ENCODE data around the gene NXPE3. TPM values are rescaled to one million over a fixed set of nuclear protein-coding genes. Genes with fewer than 3 reads are reported as not detected.
A peak's percentile ranks its signal among the peaks of the same experiment; 100 is the strongest.

Gene NXPE3
- total and polyA plus RNA-seq, 12 donors: 7.6 to 50.3 (median 33.8) TPM

GRCh38 chr3:101846709-101847108 is 67.7 kb downstream of the NXPE3 start:
- H3K36me3 ChIP-seq: peaks cover 0 to 2% (median 0%) of the 10 kb centered on the region in 9 donors
- WGBS, 2 donors: 99 to 100% methylated on average over 2 of the region's 2 CpGs
- no peak overlapping the region for H3K4me3 ChIP-seq
- ATAC-seq (no peak), DNase-seq (no peak)
- peak overlapping the region in 1 of 10 donors; percentile 99 for H3K27ac ChIP-seq
- H3K9me3 ChIP-seq: peaks cover 0 to 5% (median 0%) of the 10 kb centered on the region in 11 donors
- peaks cover 0 to 24% (median 6%) of the 10 kb centered on the region in 9 donors for H3K4me1 ChIP-seq
- H3K27me3 ChIP-seq: no peaks in the 10 kb centered on the region
- intact Hi-C loops (cut with DNase I): loop anchor here in 2 of 10 donors (5.0 kb wide), 1 partner anchor 34 kb away; no protein-coding TSS in a partner anchor
- no peak for TF ChIP-seq CTCF (IDR thresholded peaks at IDR 0.05)

DNA sequence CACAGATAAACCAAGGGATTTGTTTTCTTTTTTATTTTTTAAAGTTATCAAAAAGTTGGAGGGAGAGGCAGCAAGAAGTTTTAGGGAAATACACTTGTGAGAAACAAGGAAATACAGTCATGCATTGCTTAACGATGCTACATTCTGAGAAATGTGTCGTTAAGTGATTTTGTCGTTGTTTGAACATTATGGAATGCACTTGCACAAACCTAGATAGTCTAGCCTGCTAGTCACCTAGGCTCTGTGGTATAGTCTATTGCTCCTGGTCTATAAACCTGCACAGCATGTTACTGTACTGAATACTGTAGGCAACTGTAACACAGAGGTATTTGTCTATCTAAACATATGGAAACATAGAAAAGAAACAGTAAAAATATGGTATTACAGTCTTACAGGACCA is 68.3 kb downstream of the NXPE3 start:
- WGBS, 2 donors: 85 to 91% methylated on average over 3 of the region's 3 CpGs
- H3K4me3 ChIP-seq: no peak overlapping the region
- H3K9me3 ChIP-seq: peaks cover 0 to 2% (median 0%) of the 10 kb centered on the region in 11 donors
- no peaks in the 10 kb centered on the region for H3K27me3 ChIP-seq
- intact Hi-C loops (cut with DNase I): loop anchor here in 2 of 10 donors (5.0 kb wide), 1 partner anchor 35 kb away; no protein-coding TSS in a partner anchor
- TF ChIP-seq CTCF (IDR thresholded peaks at IDR 0.05): no peak
- peak overlapping the region in 1 of 10 donors; percentile 99 for H3K27ac ChIP-seq
- ATAC-seq (no peak), DNase-seq (no peak)
- H3K4me1 ChIP-seq: peaks cover 0 to 31% (median 11%) of the 10 kb centered on the region in 9 donors
- peaks cover 0 to 8% (median 5%) of the 10 kb centered on the region in 9 donors for H3K36me3 ChIP-seq

GRCh38 chr3:101848326-101848725 is 69.3 kb downstream of the NXPE3 start:
- no peak for DNase-seq
- WGBS, 2 donors: 46 to 58% methylated on average over 3 of the region's 3 CpGs
- no peaks in the 10 kb centered on the region for H3K27me3 ChIP-seq
- H3K9me3 ChIP-seq: no peaks in the 10 kb centered on the region
- ATAC-seq: no peak
- peak overlapping the region in 8 of 10 donors; percentile 58 to 94 (median 88) for H3K4me3 ChIP-seq
- peaks cover 0 to 18% (median 15%) of the 10 kb centered on the region in 9 donors for H3K36me3 ChIP-seq
- H3K4me1 ChIP-seq: peaks cover 0 to 41% (median 11%) of the 10 kb centered on the region in 9 donors
- TF ChIP-seq CTCF (IDR thresholded peaks at IDR 0.05): no peak
- H3K27ac ChIP-seq: peak overlapping the region; percentile 97 to 100 (median 99)
- intact Hi-C loops (cut with DNase I): loop anchor here in 3 of 10 donors (2.0 to 5.0 kb wide), 2 partner anchors 22 to 36 kb away; no protein-coding TSS in a partner anchor

GRCh38 chr3:101848754-101849713 is 70.0 kb downstream of the NXPE3 start, which contains the start of gene NFKBIZ:
NFKBIZ (plus strand) TSS chr3:101849514; CDS start chr3:101849629, 115 bp downstream.
- WGBS, 2 donors: 1% methylated on average over 67 to 95 of the region's 95 CpGs
- Histone ChIP-seq H3K4me3 (peak within 1 kb of the TSS; percentile 58 to 97 (median 90)), H3K36me3 (peaks cover 0 to 25% (median 22%) of the 10 kb centered on the region in 9 donors), H3K9me3 (no peaks in the 10 kb centered on the region), H3K27me3 (no peaks in the 10 kb centered on the region), H3K4me1 (peaks cover 0 to 48% (median 14%) of the 10 kb centered on the region in 9 donors), H3K27ac (peak within 1 kb of the TSS; percentile 97 to 100 (median 99))
- peak; percentile 95 to 99 (median 96) for ATAC-seq
- peak; percentile 97 to 98 for DNase-seq
- TF ChIP-seq CTCF (IDR thresholded peaks at IDR 0.05): peak in 1 of 9 donors; percentile 9
- intact Hi-C loops (cut with DNase I): loop anchor here in 4 of 10 donors (1.0 to 5.0 kb wide), 3 partner anchors 20 to 37 kb away; no protein-coding TSS in a partner anchor

Data from heart right ventricle (tissue), 16 donors.